BLaER1 treated with 17β-estradiol and CSF1 and Interleukin-3, amounts not matched to agents 10 nM and 100 nM (cell line): ENCODE measurements around the gene RAB8A.

Experiments
- H3K27ac ChIP-seq, 11 experiments: shearing (Covaris generic); formaldehyde crosslinking; 2 replicates each; pipeline ENCODE4 v1.8.1; 2022
- H3K27me3 ChIP-seq, 11 experiments: shearing (Covaris generic); formaldehyde crosslinking; 2 replicates each; pipeline ENCODE4 v1.8.1; 2022
- H3K36me3 ChIP-seq, 11 experiments: shearing (Covaris generic); formaldehyde crosslinking; 2 replicates each; pipeline ENCODE4 v1.8.1; 2022
- H3K4me1 ChIP-seq, 10 experiments: shearing (Covaris generic); formaldehyde crosslinking; 2 replicates each; pipeline ENCODE4 v1.8.1; 2022
- H3K4me2 ChIP-seq, 11 experiments: shearing (Covaris generic); formaldehyde crosslinking; 2 replicates each; pipeline ENCODE4 v1.8.1; 2022
- H3K4me3 ChIP-seq, 10 experiments: shearing (Covaris generic); formaldehyde crosslinking; 2 replicates each; pipeline ENCODE4 v1.8.1; 2022
- H3K9ac ChIP-seq, 11 experiments: shearing (Covaris generic); formaldehyde crosslinking; 2 replicates each; pipeline ENCODE4 v1.8.1; 2022
- H3K9me3 ChIP-seq, 11 experiments: shearing (Covaris generic); formaldehyde crosslinking; replicated peaks in 1 of 11; 2 replicates each; pipeline ENCODE4 v1.8.1; 2022
- H4K20me1 ChIP-seq, 11 experiments: shearing (Covaris generic); formaldehyde crosslinking; 2 replicates each; pipeline ENCODE4 v1.8.1; 2022
- Cebpa-rat ChIP-seq, 11 experiments: shearing (Covaris generic); IDR thresholded peaks; 2 replicates each; pipeline ENCODE4 v1.8.1; 2022

Gene RAB8A

DNA sequence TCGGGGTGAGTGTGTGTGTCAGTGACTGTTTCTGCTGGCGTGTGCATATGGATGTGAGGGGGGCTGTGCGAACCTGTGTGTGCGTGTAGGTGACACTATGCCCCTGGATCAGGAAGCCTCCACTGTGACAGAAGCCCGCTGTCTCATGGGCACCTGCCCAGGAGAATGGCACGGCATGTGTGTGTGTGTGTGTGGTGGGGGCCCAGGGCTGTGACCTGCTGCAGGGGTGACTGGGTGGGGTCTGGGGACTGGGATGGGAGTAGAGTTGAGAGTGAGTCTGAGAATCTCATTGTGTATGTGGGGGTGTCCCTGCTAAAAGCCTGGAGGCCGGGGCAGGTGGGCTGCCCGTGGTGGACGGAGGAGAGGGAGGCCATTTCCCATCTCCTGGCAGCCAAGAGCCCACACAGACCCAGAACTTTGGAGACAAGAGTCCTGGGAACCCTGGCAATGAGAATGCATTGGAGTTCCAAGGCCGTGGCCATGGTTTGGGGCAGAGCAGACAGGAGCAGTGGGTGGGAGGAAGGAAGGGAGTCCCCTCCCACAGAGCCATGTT lies 41.8 kb upstream of the RAB8A start:
- H3K4me3 ChIP-seq: 0 out of 20 replicates have a peak overlapping the region, but pooled peaks of 1 of the 10 experiments have one; percentile 0

DNA sequence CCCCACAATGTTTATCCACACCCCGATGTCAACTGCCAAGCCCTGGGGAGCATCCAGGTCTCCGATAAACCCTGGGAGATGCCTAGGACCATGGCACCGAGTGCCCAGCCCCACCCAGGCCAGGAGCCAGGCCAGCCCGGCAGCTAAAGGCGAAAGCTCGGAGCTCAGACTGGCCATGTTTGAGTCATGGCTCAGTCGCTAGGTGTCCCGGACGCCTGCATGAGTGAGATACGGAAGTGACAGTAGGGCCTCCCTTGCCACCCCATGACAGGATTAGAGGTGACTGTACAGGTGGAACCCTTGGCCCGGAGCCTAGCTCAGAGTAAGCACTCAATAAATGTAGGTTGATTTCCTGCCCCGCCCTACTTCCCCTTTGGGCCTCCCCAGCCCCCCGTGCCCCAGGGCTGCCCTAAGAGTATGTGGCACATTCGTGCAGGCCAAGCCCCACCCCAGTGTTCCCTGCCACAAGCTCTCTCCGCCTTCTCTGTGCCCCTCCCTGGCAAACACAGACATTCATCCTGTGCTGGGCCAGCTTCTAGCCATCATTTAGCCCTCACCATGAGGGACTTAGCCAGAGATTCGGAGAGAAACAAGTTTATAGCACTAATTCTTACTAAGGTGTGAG lies 41.2 kb upstream of the RAB8A start:
- H3K27me3 ChIP-seq: no peaks in the 10 kb centered on the region
- H3K27ac ChIP-seq: peak overlapping the region; percentile 60 to 82 (median 67); a peak in 21 of 22 replicates
- 0 out of 20 replicates have a peak overlapping the region, but pooled peaks of 1 of the 10 experiments have one; percentile 0 for H3K4me3 ChIP-seq
- no peaks in the 10 kb centered on the region for H3K36me3 ChIP-seq
- H3K4me1 ChIP-seq: peaks cover 53 to 88% (median 70%) of the 10 kb centered on the region in 10 experiments
- no peaks in the 10 kb centered on the region for H3K9me3 ChIP-seq
- peak overlapping the region in 10 of 11 experiments; percentile 7 to 68 (median 50); a peak in 18 of 22 replicates for H3K9ac ChIP-seq
- peak overlapping the region; percentile 56 to 89 (median 68) for H3K4me2 ChIP-seq
- H4K20me1 ChIP-seq: no peaks in the 10 kb centered on the region
- no peak for TF ChIP-seq Cebpa-rat (IDR thresholded peaks at IDR 0.05)

More for the DNA sequence above, 41.8 kb upstream of the RAB8A start:
- H3K27me3 ChIP-seq: no peaks in the 10 kb centered on the region
- H3K9me3 ChIP-seq: no peaks in the 10 kb centered on the region
- H3K9ac ChIP-seq: peak overlapping the region in 10 of 11 experiments; percentile 7 to 68 (median 50); a peak in 18 of 22 replicates
- TF ChIP-seq Cebpa-rat (IDR thresholded peaks at IDR 0.05): no peak
- H3K4me1 ChIP-seq: peaks cover 53 to 88% (median 70%) of the 10 kb centered on the region in 10 experiments
- peak overlapping the region; percentile 60 to 82 (median 67); a peak in 21 of 22 replicates for H3K27ac ChIP-seq
- H4K20me1 ChIP-seq: no peaks in the 10 kb centered on the region
- no peaks in the 10 kb centered on the region for H3K36me3 ChIP-seq
- peak overlapping the region; percentile 56 to 89 (median 68) for H3K4me2 ChIP-seq

GRCh38 chr19:16071072-16071691 lies 40.5 kb upstream of the RAB8A start:
- Histone ChIP-seq H3K4me1 (peaks cover 50 to 85% (median 69%) of the 10 kb centered on the region in 10 experiments), H3K36me3 (no peaks in the 10 kb centered on the region), H4K20me1 (no peaks in the 10 kb centered on the region), H3K4me3 (no peak overlapping the region), H3K4me2 (peak overlapping the region in 9 of 11 experiments; percentile 56 to 89 (median 77); a peak in 16 of 22 replicates), H3K9me3 (no peaks in the 10 kb centered on the region), H3K27ac (peak overlapping the region in 9 of 11 experiments; percentile 62 to 82 (median 70); a peak in 15 of 22 replicates), H3K9ac (peak overlapping the region in 4 of 11 experiments; percentile 50 to 68 (median 56); a peak in 3 of 22 replicates), H3K27me3 (no peaks in the 10 kb centered on the region)
- no peak for TF ChIP-seq Cebpa-rat (IDR thresholded peaks at IDR 0.05)

GRCh38 chr19:16073481-16073880 lies 38.2 kb upstream of the RAB8A start:
- Histone ChIP-seq H3K9me3 (no peaks in the 10 kb centered on the region), H3K27ac (peak overlapping the region in 6 of 11 experiments; percentile 2 to 99 (median 14); a peak in 7 of 22 replicates), H4K20me1 (peaks cover 0 to 4% (median 0%) of the 10 kb centered on the region in 11 experiments; a peak in 1 of 22 replicates), H3K9ac (peak overlapping the region in 8 of 11 experiments; percentile 13 to 44 (median 30); a peak in 11 of 22 replicates), H3K27me3 (no peaks in the 10 kb centered on the region), H3K4me3 (no peak overlapping the region), H3K4me2 (peak overlapping the region in 10 of 11 experiments; percentile 9 to 98 (median 46); a peak in 14 of 22 replicates), H3K4me1 (peaks cover 49 to 67% (median 60%) of the 10 kb centered on the region in 10 experiments), H3K36me3 (peaks cover 0 to 12% (median 0%) of the 10 kb centered on the region in 11 experiments; a peak in 5 of 22 replicates)
- TF ChIP-seq Cebpa-rat (IDR thresholded peaks at IDR 0.05): no peak

DNA sequence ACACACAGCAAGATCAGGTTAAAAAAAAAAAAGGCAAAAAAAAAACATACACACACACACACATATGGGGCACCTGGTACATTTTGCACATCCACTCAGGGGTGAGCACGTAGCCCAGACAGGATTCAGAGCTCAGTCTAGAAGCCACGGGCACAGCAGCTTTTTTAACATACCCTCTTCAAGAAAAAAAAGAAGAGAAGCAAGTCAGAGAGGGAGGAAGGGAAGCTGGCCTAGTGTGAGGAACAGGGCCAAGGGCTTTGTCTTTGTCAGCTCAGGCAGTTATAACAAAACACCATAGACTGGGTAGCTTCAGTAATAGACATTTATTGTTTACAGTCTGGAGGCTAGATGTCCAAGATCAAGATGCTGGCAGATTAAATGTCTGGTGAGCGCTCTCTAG lies 37.7 kb upstream of the RAB8A start:
- H3K9ac ChIP-seq: peak overlapping the region in 10 of 11 experiments; percentile 13 to 95 (median 41); a peak in 12 of 22 replicates
- peak overlapping the region; percentile 9 to 98 (median 60); a peak in 21 of 22 replicates for H3K4me2 ChIP-seq
- H3K9me3 ChIP-seq: no peaks in the 10 kb centered on the region
- no peaks in the 10 kb centered on the region for H3K27me3 ChIP-seq
- H3K27ac ChIP-seq: peak overlapping the region in 10 of 11 experiments; percentile 26 to 99 (median 44); a peak in 15 of 22 replicates
- H3K36me3 ChIP-seq: peaks cover 0 to 14% (median 0%) of the 10 kb centered on the region in 11 experiments; a peak in 5 of 22 replicates
- TF ChIP-seq Cebpa-rat (IDR thresholded peaks at IDR 0.05): no peak
- H3K4me1 ChIP-seq: peaks cover 49 to 67% (median 61%) of the 10 kb centered on the region in 10 experiments
- no peak overlapping the region for H3K4me3 ChIP-seq
- H4K20me1 ChIP-seq: peaks cover 0 to 4% (median 0%) of the 10 kb centered on the region in 11 experiments; a peak in 2 of 22 replicates

DNA sequence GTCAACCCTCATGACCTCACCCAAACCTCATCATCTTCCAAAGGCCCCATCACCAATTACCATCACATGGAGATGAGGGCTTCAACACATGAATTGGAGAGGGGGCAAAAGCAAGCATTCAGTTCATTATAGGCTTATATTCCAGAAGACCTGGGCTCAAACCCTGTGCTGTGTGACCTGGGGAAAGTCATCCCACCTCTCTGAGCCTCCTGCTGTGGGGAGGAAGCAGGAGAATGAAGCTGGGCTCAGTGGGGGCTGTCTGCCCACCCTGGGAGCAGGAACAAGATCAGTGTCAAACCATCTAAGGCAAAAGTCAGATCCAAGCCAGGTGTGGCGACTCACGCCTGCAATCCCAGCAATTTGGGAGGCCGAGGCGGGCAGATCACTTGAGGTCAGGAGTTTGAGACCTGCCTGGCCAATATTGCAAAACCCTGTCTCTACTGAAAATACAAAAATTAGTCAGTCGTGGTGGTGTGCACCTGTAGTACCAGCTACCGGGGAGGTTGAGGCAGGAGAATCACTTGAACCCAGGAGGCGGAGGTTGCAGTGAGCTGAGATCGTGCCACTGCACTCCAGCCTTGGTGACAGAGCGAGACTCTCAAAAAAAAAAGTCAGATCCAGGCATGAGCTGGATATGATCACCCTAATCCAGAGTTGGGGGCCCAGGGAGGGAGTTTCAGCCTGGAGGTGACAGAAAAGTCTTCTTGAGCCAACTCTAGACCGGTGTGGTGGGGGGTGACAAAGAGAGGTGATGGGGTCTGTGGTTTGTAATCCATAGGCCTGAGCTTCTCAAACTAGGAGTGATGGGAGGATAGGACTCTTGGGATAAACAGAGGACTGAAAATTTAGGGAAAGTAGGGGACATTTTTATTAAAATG lies 37.0 kb upstream of the RAB8A start:
- Histone ChIP-seq H3K9me3 (no peaks in the 10 kb centered on the region), H4K20me1 (peaks cover 0 to 12% (median 0%) of the 10 kb centered on the region in 11 experiments; a peak in 7 of 22 replicates), H3K9ac (peak overlapping the region in 10 of 11 experiments; percentile 22 to 100 (median 97); a peak in 11 of 22 replicates), H3K36me3 (peaks cover 0 to 14% (median 0%) of the 10 kb centered on the region in 11 experiments; a peak in 6 of 22 replicates), H3K4me1 (peaks cover 53 to 69% (median 63%) of the 10 kb centered on the region in 10 experiments), H3K27me3 (no peaks in the 10 kb centered on the region), H3K27ac (peak overlapping the region in 10 of 11 experiments; percentile 26 to 99 (median 98); a peak in 15 of 22 replicates), H3K4me3 (no peak overlapping the region; a peak in 1 of 20 replicates), H3K4me2 (peak overlapping the region; percentile 16 to 99 (median 89))
- no peak for TF ChIP-seq Cebpa-rat (IDR thresholded peaks at IDR 0.05)

DNA sequence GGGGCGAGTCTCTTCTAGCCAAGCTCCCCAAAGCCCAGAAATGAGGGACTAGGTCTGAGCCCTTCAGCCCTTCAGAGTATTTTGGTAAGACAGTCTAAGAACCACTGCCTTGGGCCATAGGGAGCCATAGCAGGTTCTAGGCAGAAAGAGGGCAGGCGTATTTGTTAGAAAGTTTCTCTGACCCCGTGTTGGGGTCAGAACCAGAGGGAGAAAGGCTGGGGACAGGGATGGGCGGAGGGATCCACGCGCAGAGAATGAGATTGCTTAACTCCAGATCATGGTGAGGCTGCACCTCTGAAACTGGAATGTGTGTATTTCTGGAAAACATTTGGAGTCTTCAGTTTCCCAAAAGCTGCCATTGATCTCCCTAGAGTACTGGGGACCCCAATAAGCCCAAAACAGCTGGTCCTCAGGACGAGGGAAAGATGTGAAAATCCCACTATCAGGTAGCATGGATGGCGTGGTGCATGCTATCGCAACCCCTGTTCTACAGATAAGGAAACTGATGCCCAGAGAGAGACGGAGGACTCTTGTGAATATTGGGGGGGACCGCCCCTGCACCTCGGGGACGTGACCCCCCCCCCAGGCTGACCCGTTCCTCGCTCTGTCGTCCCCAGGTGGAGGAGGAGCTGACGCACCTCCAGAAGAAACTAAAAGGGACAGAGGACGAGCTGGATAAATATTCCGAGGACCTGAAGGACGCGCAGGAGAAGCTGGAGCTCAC lies 36.1 kb upstream of the RAB8A start:
- no peak for TF ChIP-seq Cebpa-rat (IDR thresholded peaks at IDR 0.05)
- no peaks in the 10 kb centered on the region for H3K9me3 ChIP-seq
- peaks cover 0 to 20% (median 7%) of the 10 kb centered on the region in 11 experiments; a peak in 11 of 22 replicates for H4K20me1 ChIP-seq
- H3K4me3 ChIP-seq: peak overlapping the region; percentile 74 to 96 (median 90)
- H3K36me3 ChIP-seq: peaks cover 7 to 22% (median 8%) of the 10 kb centered on the region in 11 experiments; a peak in 21 of 22 replicates
- no peaks in the 10 kb centered on the region for H3K27me3 ChIP-seq
- peaks cover 53 to 69% (median 63%) of the 10 kb centered on the region in 10 experiments for H3K4me1 ChIP-seq
- peak overlapping the region; percentile 70 to 99 (median 89) for H3K4me2 ChIP-seq
- H3K9ac ChIP-seq: peak overlapping the region; percentile 95 to 100 (median 98)
- H3K27ac ChIP-seq: peak overlapping the region; percentile 91 to 99 (median 98); a peak in 21 of 22 replicates
